ENCODE measurements around the gene DOC2A. TPM values are rescaled to one million over a fixed set of nuclear protein-coding genes. Genes with fewer than 3 reads are reported as not detected.
A peak's percentile ranks its signal among the peaks of the same experiment; 100 is the strongest.

DOC2A gene
- total RNA-seq, 2 donors from 2014 or later: 3.0 to 6.4 TPM

DNA sequence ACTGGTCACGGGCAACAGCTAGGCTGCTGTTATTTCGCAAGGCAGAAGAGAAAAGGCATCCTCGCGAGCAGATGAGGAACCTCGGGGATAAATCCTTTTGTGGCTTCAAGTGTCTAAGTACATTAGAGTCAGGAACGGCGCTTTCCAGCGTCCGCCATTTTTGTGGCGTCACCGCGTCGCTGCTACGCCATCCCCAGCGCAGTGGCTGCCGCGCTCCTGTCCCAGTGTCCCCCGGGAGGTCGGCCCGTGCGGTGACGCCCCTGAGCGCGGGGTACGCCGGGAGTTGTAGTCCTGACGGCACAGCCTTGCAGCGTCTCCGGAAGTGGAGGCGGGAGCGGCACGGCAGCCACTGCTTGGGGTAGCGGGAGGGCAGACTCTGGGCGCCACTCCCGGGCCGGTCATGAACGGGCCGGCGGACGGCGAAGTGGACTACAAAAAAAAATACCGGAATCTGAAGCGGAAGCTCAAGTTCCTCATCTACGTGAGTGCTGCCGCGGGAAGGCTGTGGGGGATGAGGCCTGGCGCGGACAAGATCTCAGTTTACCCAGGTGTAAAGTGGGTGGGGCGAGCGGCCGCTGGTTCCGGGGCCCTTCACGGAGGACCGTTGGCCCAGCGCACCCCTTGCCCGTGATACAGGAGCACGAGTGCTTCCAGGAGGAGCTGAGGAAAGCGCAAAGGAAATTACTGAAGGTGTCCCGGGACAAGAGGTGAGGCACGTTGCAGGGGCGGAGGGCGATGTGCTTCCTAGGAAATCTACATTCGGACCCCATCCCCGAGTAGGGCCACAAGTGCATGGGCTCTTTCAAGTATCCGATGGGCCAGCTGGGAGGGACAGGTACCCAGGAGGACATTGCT is 14.7 kb downstream of the DOC2A start, which contains the start of gene INO80E:
Gene INO80E, plus strand, starts transcription at position 331 of the 855 bp plus-strand sequence. Its CDS starts 70 bp downstream, at position 401.
- H3K36me3 ChIP-seq: no peaks in the 10 kb centered on the region
- no peaks in the 10 kb centered on the region for H3K27me3 ChIP-seq (replicated peaks; ENCODE audit: insufficient read depth)
- H3K27ac ChIP-seq: peak within 1 kb of the TSS; percentile 94 to 95
- peak; percentile 98 for DNase-seq (ENCODE audit: low spot score)
- under 1% methylated on average over 63 of the region's 65 CpGs for WGBS
- peak; percentile 43 for TF ChIP-seq POLR2A (IDR thresholded peaks at IDR 0.05)
- TF ChIP-seq POLR2AphosphoS5 (IDR thresholded peaks at IDR 0.05): peak; percentile 96
- peak in 2 of 4 experiments; percentile 13 to 36 for TF ChIP-seq CTCF (IDR thresholded peaks at IDR 0.05)
- H3K4me3 ChIP-seq: peak within 1 kb of the TSS; percentile 68 to 78
- intact Hi-C loops (cut with DNase I): loop anchor here (5.0 to 10.0 kb wide), 2 partner anchors 71 to 184 kb away; partner anchors contain the start of genes KCTD13 and PRRT2
- H3K4me1 ChIP-seq (replicated peaks): peaks cover 10% of the 10 kb centered on the region
- H3K9me3 ChIP-seq: no peaks in the 10 kb centered on the region

DNA sequence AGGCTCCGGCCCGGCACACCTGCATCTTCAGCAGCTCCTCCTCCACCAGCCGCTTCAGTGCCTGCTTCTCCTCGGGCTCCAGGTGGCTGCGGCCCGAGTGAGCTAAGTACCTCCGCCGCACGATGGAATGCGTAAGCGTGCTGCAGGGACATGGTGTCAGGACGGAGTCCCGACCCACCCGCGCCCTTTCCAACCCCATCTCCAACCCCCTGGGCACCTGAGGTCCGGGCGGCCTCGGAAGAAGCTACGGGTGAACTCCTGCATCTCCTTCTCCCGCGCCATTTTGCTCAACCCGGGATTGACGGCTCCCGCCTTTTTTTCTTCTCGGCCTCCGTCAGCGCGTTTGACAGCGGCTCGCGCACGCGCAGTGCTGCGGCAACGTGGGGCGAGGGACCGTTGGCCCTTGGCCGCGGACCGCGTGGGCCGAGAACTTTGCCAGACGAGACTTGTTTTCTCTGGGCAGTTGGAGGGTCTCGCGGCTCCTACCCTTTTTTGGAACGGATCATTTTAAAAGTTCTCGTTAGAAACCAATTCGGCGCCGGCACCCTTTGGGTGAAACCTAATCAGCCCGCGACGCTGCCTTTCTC is 15.4 kb downstream of the DOC2A start, which contains the start of gene HIRIP3:
Gene HIRIP3, minus strand, starts transcription at position 294 of the 587 bp plus-strand sequence. Its CDS starts 12 bp downstream, at position 282.
- Histone ChIP-seq H3K9me3 (no peaks in the 10 kb centered on the region), H3K27ac (peak within 1 kb of the TSS; percentile 94 to 95), H3K27me3 (replicated peaks; ENCODE audit: insufficient read depth) (no peaks in the 10 kb centered on the region), H3K4me3 (peak within 1 kb of the TSS; percentile 68 to 78), H3K36me3 (no peaks in the 10 kb centered on the region), H3K4me1 (replicated peaks) (peaks cover 10% of the 10 kb centered on the region)
- WGBS: under 1% methylated on average over 52 of the region's 53 CpGs
- no peak for TF ChIP-seq CTCF (IDR thresholded peaks at IDR 0.05)
- peak; percentile 75 for TF ChIP-seq POLR2AphosphoS5 (IDR thresholded peaks at IDR 0.05)
- intact Hi-C loops (cut with DNase I): loop anchor here (5.0 to 10.0 kb wide), 2 partner anchors 71 to 183 kb away; partner anchors contain the start of genes KCTD13 and PRRT2
- DNase-seq (ENCODE audit: low spot score): peak; percentile 75

DNA sequence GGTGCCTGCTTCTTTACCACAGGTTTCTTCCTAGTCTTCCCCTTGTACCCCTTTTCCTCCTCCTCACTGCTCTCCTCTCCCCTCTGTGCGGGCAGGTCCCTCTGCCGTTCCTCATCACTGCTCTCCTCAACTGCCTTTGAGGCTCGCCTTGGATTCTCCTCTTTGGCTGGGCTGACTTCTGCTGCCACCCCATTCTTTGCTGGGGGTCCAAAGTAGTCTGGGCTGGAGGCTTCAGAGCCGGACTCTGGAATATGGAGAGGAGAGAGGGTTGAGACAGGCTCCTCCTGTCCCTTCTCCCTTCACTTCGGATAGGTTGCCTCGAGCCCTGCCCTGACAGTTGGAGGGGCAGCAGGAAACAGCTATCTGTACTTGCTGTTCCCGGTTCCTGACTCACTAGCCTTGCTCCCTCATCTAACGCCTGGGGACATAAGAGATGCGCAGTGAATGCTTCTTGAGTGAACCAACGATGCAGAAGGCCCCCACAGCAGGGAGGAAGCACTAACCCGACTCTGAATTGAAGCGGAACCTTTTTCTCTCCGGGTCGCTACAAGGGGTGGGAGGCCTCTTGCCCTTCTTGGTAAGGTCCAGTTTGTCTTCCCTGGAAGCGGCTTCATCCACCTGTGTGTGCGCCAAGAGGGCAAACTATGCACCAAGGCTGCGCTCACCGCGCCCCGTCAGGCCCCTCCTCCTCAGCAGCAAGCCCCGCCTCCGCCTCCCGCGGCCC is 16.1 kb downstream of the DOC2A start:
- WGBS: 8% methylated on average over 23 of the region's 24 CpGs
- Histone ChIP-seq H3K4me3 (peak overlapping the region; percentile 68 to 78), H3K27ac (peak overlapping the region; percentile 94 to 95), H3K9me3 (no peaks in the 10 kb centered on the region), H3K27me3 (replicated peaks; ENCODE audit: insufficient read depth) (no peaks in the 10 kb centered on the region), H3K4me1 (replicated peaks) (peaks cover 10% of the 10 kb centered on the region), H3K36me3 (peaks cover 0 to 2% of the 10 kb centered on the region in 2 donors)
- no peak for TF ChIP-seq POLR2A (IDR thresholded peaks at IDR 0.05)
- no peak for TF ChIP-seq CTCF (IDR thresholded peaks at IDR 0.05)
- TF ChIP-seq POLR2AphosphoS5 (IDR thresholded peaks at IDR 0.05): no peak
- no peak for DNase-seq (ENCODE audit: low spot score)
- intact Hi-C loops (cut with DNase I): loop anchor here (5.0 to 10.0 kb wide), 2 partner anchors 70 to 182 kb away; partner anchors contain the start of genes KCTD13 and PRRT2

GRCh38 chr16:29993903-29994599 is 16.8 kb downstream of the DOC2A start:
- Histone ChIP-seq H3K27ac (no peak overlapping the region), H3K4me1 (replicated peaks) (peaks cover 10% of the 10 kb centered on the region), H3K36me3 (peaks cover 0 to 6% of the 10 kb centered on the region in 2 donors), H3K4me3 (no peak overlapping the region), H3K27me3 (replicated peaks; ENCODE audit: insufficient read depth) (no peaks in the 10 kb centered on the region), H3K9me3 (no peaks in the 10 kb centered on the region)
- 81% methylated on average over 9 of the region's 9 CpGs for WGBS
- DNase-seq (ENCODE audit: low spot score): no peak
- intact Hi-C loops (cut with DNase I): loop anchor here (10.0 kb wide), 1 partner anchor 69 kb away; the partner anchor contains the start of gene KCTD13
- TF ChIP-seq POLR2AphosphoS5 (IDR thresholded peaks at IDR 0.05) (no peak), CTCF (IDR thresholded peaks at IDR 0.05) (no peak), POLR2A (IDR thresholded peaks at IDR 0.05) (no peak)
